NAMALWA (cell line): ENCODE results near the gene LRRC10.

Source experiments
- DNase-seq: peaks from one replicate; pipeline ENCODE4 v3.0.0-alpha.2; 2015; ENCODE audit warnings: low spot score

The LRRC10 gene

DNA sequence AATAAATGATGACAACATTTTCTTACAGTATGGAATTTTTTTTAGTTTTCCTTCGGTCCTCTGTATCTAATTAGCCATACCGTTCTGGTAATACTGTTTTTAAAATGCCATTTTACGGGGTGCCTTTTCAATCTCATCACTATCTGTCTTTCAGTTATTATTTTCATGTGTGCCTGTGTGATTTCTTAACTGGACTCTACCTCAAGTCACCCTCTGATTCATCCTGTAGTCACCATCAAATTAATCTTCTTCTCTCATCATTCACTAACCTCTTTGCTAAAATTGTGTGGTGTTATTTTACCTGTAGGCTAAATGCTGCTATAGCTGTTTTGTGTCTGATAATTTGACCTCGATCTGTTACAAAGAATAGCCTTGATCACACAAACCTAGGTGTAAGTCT is 41.5 kb downstream of the LRRC10 start:
- DNase-seq: no peak

DNA sequence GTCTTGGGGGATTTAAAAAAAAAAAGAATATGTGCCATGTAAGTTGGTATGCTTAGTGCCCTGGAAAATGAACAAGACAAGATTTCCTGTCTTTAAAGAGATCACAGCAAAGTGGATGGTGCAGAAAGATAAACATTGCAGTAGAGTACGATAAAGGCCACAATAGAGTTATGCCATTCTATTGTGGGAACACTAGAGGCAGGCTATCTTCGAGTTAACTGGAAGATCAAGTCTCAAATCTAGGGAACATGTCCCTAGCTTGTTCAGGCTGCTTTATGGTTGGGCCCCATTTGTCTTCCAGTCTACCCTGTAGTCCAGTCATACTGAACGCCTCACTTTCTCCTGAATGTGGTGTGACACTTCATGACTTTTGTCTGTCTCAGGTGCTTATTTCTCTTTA is 44.1 kb downstream of the LRRC10 start:
- no peak for DNase-seq

DNA sequence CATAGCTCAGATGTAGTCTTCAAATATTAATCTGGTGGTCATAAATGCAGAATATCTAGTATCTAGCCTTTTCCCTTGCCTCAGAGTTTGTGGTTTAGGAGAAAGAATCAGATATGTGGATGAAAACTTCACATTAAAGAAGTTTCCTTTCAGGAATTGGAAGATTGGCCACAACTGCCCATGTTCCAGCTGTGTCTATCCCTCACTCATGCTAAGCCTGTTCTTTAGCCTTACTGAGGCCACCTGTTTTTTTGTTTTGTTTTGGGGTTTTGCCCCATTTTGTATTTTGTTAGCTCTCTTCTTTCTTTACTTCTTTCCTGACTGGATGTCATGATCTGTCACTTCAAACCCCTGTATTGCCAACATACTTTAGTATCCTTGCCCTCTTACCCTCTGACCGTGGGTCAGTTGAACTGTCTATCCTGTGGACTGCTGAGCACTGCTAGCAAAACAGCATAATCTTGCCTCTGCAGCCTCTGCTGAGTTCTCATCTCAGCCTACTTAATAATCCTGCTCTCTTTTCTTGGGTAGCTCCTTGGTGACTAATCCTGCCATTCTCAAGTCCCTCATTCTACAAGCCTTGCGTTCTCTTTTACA is 47.4 kb downstream of the LRRC10 start:
- no peak for DNase-seq
